Endothelial cell of umbilical vein (primary cell): ENCODE measurements around the gene BPI. TPM values are rescaled to one million over a fixed set of nuclear protein-coding genes. Genes with fewer than 3 reads are reported as not detected.

Experiments
- BruUV-seq: library from RNA; stranded (reverse); fragments of 400-500 nt; replicated peaks from 2 replicates; lab custom pipeline; 2021; lab: Mats Ljungman, UMichigan
- CTCF ChIA-PET: fragments of 300-600, 350-600 bp; sonication (Branson Sonifier 250); formaldehyde crosslinking; loops from one replicate; lab custom pipeline; 2021; ENCODE audit warnings: antibody characterized with exemption, inconsistent platforms; lab: Charles Lee
- POLR2A ChIA-PET: fragments of 300-600, 350-600 bp; sonication (Branson Sonifier 250); formaldehyde crosslinking; loops from one replicate; lab custom pipeline; 2021; ENCODE audit warnings: antibody characterized with exemption, inconsistent platforms; lab: Charles Lee
- DNase-seq: peaks from one replicate; pipeline ENCODE4 v3.0.0-alpha.2; 2011; ENCODE audit warnings: low read depth, low spot score
- FAIRE-seq: peaks from 2 replicates; lab custom pipeline; 2011; peaks lifted over from hg19 to GRCh38; lab: Jason Lieb, UNC
- H2AFZ ChIP-seq: 2 replicates; pipeline ENCODE4 v1.6.0; 2012; ENCODE audit warnings: low read depth, low read length, control low read depth, inconsistent platforms
- H3K27ac ChIP-seq: 2 replicates; pipeline ENCODE4 v1.5.1; 2011; ENCODE audit warnings: low read depth, mild to moderate bottlenecking, control low read depth, low read length, moderate library complexity; ENCODE audit not compliant: insufficient read depth
- H3K27me3 ChIP-seq, 2 experiments: 2 replicates each; pipeline versions ENCODE4 v1.6.0 to v1.6.1; 2011; ENCODE audit warnings: low read length in 2 of 2, mixed read lengths in 1 of 2; ENCODE audit not compliant: control insufficient read depth in 2 of 2, insufficient read depth in 2 of 2
- H3K36me3 ChIP-seq, 2 experiments: 2 replicates in 1 of 2; 3 replicates in 1 of 2; pipeline ENCODE4 v1.5.1; 2011; ENCODE audit warnings: low read length in 2 of 2, mild to moderate bottlenecking in 1 of 2, moderate library complexity in 1 of 2; ENCODE audit not compliant: control insufficient read depth in 2 of 2, insufficient read depth in 2 of 2; ENCODE audit errors: extremely low read depth in 1 of 2
- H3K4me1 ChIP-seq: 3 replicates; pipeline ENCODE4 v1.5.1; 2011; ENCODE audit warnings: mild to moderate bottlenecking, low read length; ENCODE audit not compliant: control insufficient read depth, insufficient read depth; ENCODE audit errors: extremely low read depth
- H3K4me2 ChIP-seq: 2 replicates; pipeline ENCODE4 v1.6.1; 2011; ENCODE audit warnings: low read length, control low read depth, mixed read lengths; ENCODE audit not compliant: insufficient read depth
- H3K4me3 ChIP-seq, 3 experiments: fragments of 200-600 bp in 1 of 3; sonication (generic), shearing (Covaris generic) in 1 of 3; replicated peaks in 1 of 3; 2 replicates each; pipeline ENCODE4 v1.5.1; 2011 to 2016; ENCODE audit warnings: control low read depth in 3 of 3, low read length in 3 of 3, mild to moderate bottlenecking in 2 of 3, inconsistent platforms in 1 of 3, low read depth in 1 of 3, moderate library complexity in 1 of 3; ENCODE audit not compliant: insufficient read depth in 1 of 3
- H3K79me2 ChIP-seq: 2 replicates; pipeline ENCODE4 v1.6.0; 2012; ENCODE audit warnings: low read length, inconsistent platforms; ENCODE audit not compliant: control insufficient read depth, insufficient read depth
- H3K9ac ChIP-seq: replicated peaks from 2 replicates; pipeline ENCODE3; 2011; ENCODE audit warnings: low read length, control low read depth; ENCODE audit not compliant: insufficient read depth; ENCODE audit errors: extremely low read depth
- H3K9me1 ChIP-seq: replicated peaks from 3 replicates; pipeline ENCODE4 v1.6.0; 2011; ENCODE audit warnings: mild to moderate bottlenecking, low read length; ENCODE audit not compliant: control insufficient read depth, insufficient read depth; ENCODE audit errors: extremely low read depth
- H3K9me3 ChIP-seq: replicated peaks from 2 replicates; pipeline ENCODE4 v1.5.1; 2012; ENCODE audit warnings: low read length, inconsistent platforms; ENCODE audit not compliant: control insufficient read depth, insufficient read depth
- H4K20me1 ChIP-seq: replicated peaks from 2 replicates; pipeline ENCODE3; 2011; ENCODE audit warnings: mild to moderate bottlenecking, low read length; ENCODE audit not compliant: control insufficient read depth, insufficient read depth; ENCODE audit errors: extremely low read depth
- CTCF ChIP-seq, 2 donors: IDR thresholded peaks; 1 replicate in 1 of 2; 2 replicates in 1 of 2; pipeline ENCODE4 v1.5.1; 2011; ENCODE audit warnings: low read length in 2 of 2, mild to moderate bottlenecking in 2 of 2, moderate library complexity in 2 of 2, control low read depth in 1 of 2, inconsistent platforms in 1 of 2, low read depth in 1 of 2; ENCODE audit not compliant: insufficient read depth in 1 of 2; ENCODE audit errors: extremely low read depth in 1 of 2
- EZH2 ChIP-seq: IDR thresholded peaks from 2 replicates; pipeline ENCODE4 v1.6.1; 2012; ENCODE audit warnings: borderline replicate concordance, low read depth, mild to moderate bottlenecking, moderate library complexity, low read length, inconsistent platforms; ENCODE audit not compliant: severe bottlenecking
- FOS ChIP-seq: IDR thresholded peaks from 2 replicates; pipeline ENCODE4 v1.6.1; 2011; ENCODE audit warnings: mild to moderate bottlenecking, low read length, moderate library complexity, borderline replicate concordance; ENCODE audit not compliant: insufficient read depth
- GATA2 ChIP-seq: IDR thresholded peaks from 2 replicates; pipeline ENCODE4 v1.7.0; 2011; ENCODE audit warnings: low read depth, mild to moderate bottlenecking, moderate library complexity, mixed read lengths, low read length; ENCODE audit not compliant: insufficient read length, insufficient read depth
- JUN ChIP-seq: IDR thresholded peaks from 2 replicates; pipeline ENCODE4 v1.6.1; 2011; ENCODE audit warnings: borderline replicate concordance, low read depth; ENCODE audit not compliant: insufficient read length, insufficient read depth
- MYC ChIP-seq: IDR thresholded peaks from one replicate; pipeline ENCODE4 v1.6.1; 2011; ENCODE audit warnings: mild to moderate bottlenecking, low read depth, low read length
- POLR2A ChIP-seq: IDR thresholded peaks from 2 replicates; pipeline ENCODE4 v1.6.1; 2012; ENCODE audit warnings: low read depth, mild to moderate bottlenecking, control low read depth, low read length
- POLR2AphosphoS5 ChIP-seq: IDR thresholded peaks from 2 replicates; pipeline ENCODE4 v1.6.1; 2012; ENCODE audit warnings: low read depth, mild to moderate bottlenecking, control low read depth, low read length, moderate library complexity; ENCODE audit not compliant: insufficient read depth
- dilution Hi-C: fragments of 300-500 bp; cut with MboI; formaldehyde crosslinking; loops from one replicate; pipeline ENCODE4 v1.15.0; 2019; ENCODE audit warnings: low sequenced_read_pairs; ENCODE audit not compliant: extremely low pct_ligation_motif_present
- intact Hi-C: fragments of 100-400 bp; cut with micrococcal nuclease; formaldehyde crosslinking; loops from one replicate; pipeline ENCODE4 v1.10.0; 2022
- polyA plus RNA-seq, 4 experiments: library from polyadenylated mRNA; depleted of rRNA in 3 of 4; stranded (reverse) in 3 of 4; unstranded in 1 of 4; fragments of >200 nt; gene quantifications; 2 replicates each; pipeline versions ENCODE4 v1.2.1 to v1.2.3, GENCODE V29; 2011 to 2012; ENCODE audit warnings: missing spikeins in 1 of 4
- total RNA-seq: library from RNA; stranded (reverse); gene quantifications from 2 replicates; pipeline ENCODE4 v1.2.3, GENCODE V29; 2021
- TF ChIP-seq, protein P1 (sequence below): IDR thresholded peaks from 2 replicates; pipeline ENCODE4 v1.6.1; 2011; ENCODE audit not compliant: insufficient read depth, insufficient read length

Gene BPI
- total and polyA plus RNA-seq, 2 donors (not counting 3 experiments of a cell fraction or from before 2014, with no cell fraction given) = not detected

GRCh38 chr20:38266426-38266825 is 37.5 kb upstream of the BPI start:
- Histone ChIP-seq H3K79me2 (no peaks in the 10 kb centered on the region), H3K4me1 (peaks cover 9% of the 10 kb centered on the region), H3K9ac (no peak overlapping the region), H4K20me1 (no peaks in the 10 kb centered on the region), H2AFZ (no peak overlapping the region), H3K27me3 (no peaks in the 10 kb centered on the region), H3K9me3 (no peaks in the 10 kb centered on the region), H3K27ac (no peak overlapping the region), H3K36me3 (no peaks in the 10 kb centered on the region), H3K4me3 (no peak overlapping the region), H3K4me2 (no peak overlapping the region), H3K9me1 (no peaks in the 10 kb centered on the region)
- intact Hi-C loops = no loop called here
- POLR2A ChIA-PET = no interaction called here
- BruUV-seq = no TSS peak
- CTCF ChIA-PET = no interaction called here
- DNase-seq = no peak
- dilution Hi-C loops = no loop called here
- TF ChIP-seq, protein P1, sequence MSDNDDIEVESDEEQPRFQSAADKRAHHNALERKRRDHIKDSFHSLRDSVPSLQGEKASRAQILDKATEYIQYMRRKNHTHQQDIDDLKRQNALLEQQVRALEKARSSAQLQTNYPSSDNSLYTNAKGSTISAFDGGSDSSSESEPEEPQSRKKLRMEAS = no peak
- TF ChIP-seq MYC (no peak), POLR2A (no peak), FOS (no peak), POLR2AphosphoS5 (no peak), JUN (no peak), CTCF (IDR thresholded peaks at IDR 0.05; ENCODE audit: extremely low read depth in 1 of 2, insufficient read depth in 1 of 2, low read depth in 1 of 2, low read length in 2 of 2) (no peak), GATA2 (no peak), EZH2 (no peak)
- no peak for FAIRE-seq
